Astrocyte of the spinal cord (primary cell): Measurements from ENCODE around the gene GOT1.

Source experiments
- DNase-seq: peaks from one replicate; pipeline ENCODE4 v3.0.0; 2011; ENCODE audit warnings: low read depth, low spot score
- H3K4me3 ChIP-seq: 2 replicates; pipeline ENCODE4 v1.5.1; 2011; ENCODE audit warnings: low read depth, mild to moderate bottlenecking, low read length, moderate library complexity
- CTCF ChIP-seq: IDR thresholded peaks from 2 replicates; pipeline ENCODE4 v1.5.1; 2012; ENCODE audit warnings: low read depth, mild to moderate bottlenecking, low read length, inconsistent platforms
- in situ Hi-C: cut with HindIII; loops from 2 replicates; pipeline ENCODE4 v1.10.0; 2017; ENCODE audit warnings: low sequenced_read_pairs

GOT1 gene

DNA sequence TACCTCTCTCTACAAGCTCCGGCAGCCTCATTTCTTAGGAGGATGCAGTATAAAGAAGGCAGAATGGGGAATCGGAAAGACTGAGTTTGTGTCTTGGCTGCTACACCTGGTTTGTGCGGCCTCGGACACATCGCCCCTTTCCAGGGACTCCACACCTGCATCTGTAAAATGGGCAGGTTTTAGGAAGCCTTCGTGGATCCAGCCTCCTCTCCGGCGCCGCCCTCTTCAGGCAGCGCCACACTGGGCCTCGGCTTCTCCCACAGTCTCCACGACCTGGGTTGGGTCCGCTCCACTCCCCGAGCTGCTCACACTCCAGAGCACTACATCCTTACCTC is 341 bp downstream of the GOT1 start:
- in situ Hi-C loops = no loop called here
- peak; percentile 5 for DNase-seq
- no peak for TF ChIP-seq CTCF
- peak overlapping the region; percentile 98 for H3K4me3 ChIP-seq

GRCh38 chr10:99429517-99430095 is 818 bp downstream of the GOT1 start:
- DNase-seq = no peak
- in situ Hi-C loops = no loop called here
- peak overlapping the region; percentile 98 for H3K4me3 ChIP-seq
- no peak for TF ChIP-seq CTCF

- in situ Hi-C loops = no loop called here
- H3K4me3 ChIP-seq = no peak overlapping the region
- no peak for DNase-seq
- TF ChIP-seq CTCF = no peak
Measured at GRCh38 chr10:99427566-99428190, 2.7 kb downstream of the GOT1 start.

- TF ChIP-seq CTCF = no peak
- no peak for DNase-seq
- in situ Hi-C loops = no loop called here
- H3K4me3 ChIP-seq = no peak overlapping the region
Measured at GRCh38 chr10:99426689-99427088, 3.7 kb downstream of the GOT1 start.

DNA sequence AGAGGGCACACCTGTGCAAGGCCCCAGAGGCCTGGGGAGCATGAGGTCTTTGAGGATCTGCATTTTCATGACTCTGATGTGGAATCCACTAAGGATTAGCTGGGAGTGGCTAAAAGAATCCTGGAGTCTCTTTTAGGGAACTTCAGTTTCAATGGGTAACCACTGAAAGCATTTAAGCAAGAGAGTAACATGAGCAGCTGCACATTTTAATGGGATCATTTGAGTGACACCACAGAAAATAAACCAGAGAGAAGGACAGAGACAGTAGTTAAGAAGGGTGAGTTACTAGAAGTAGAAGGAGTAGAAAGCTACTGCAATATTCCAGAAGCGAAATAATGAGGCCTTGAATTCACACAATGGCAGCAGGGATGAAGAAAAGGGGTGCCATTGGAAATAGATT is 5.2 kb downstream of the GOT1 start:
- in situ Hi-C loops = no loop called here
- no peak for DNase-seq
- H3K4me3 ChIP-seq = no peak overlapping the region
- no peak for TF ChIP-seq CTCF

DNA sequence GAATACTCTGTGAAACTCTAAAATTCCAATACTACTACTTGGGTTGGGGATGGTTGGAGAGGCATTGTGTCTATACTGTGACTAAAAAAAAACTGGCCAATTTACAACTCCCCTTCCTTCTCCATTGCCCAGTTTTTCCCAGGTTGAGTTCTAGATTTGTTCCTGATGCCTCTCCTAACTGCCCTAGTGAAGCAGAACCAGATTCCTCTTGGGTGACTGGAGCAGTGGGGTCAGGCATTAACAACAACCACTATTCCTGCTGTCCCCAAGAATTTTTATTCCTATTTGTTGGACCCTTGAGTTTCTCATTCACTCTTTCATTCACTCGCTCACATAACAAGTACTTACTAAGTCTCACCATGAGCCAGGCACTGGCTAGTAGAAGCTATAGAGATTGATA is 5.8 kb downstream of the GOT1 start:
- H3K4me3 ChIP-seq = no peak overlapping the region
- in situ Hi-C loops = no loop called here
- DNase-seq = no peak
- no peak for TF ChIP-seq CTCF
